ENCODE results near the gene XPOT. TPM values are rescaled to one million over a fixed set of nuclear protein-coding genes. Genes with fewer than 3 reads are reported as not detected.

The XPOT gene
- total RNA-seq, 1 experiment from 2014 or later, result 130 TPM

DNA sequence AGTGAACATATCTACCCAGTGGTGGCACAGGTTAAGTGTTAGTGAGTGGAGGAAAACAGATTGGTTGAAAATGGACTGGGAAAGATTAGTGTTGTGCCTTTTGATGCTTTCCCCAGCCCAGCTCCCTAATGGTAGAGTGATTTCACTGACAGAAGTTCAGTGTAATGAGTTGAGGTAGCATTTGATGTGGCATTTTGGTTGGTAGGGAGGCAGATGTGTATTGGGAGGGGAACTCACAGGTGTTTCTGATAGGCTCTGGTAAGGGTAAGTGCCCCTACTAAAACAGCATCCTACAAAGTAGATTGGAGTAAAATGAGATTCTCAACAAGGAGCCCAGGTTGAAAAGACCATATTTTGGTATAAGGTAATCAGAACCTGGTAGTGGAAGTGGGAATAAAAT, 51.9 kb downstream of the XPOT start:
- Histone ChIP-seq H3K4ac (ENCODE audit: low read depth, low read length) (no peak overlapping the region), H2BK20ac (ENCODE audit: low read depth, low read length, poor library complexity, severe bottlenecking) (no peak overlapping the region), H3K4me2 (ENCODE audit: insufficient read depth, insufficient read length, low read length) (no peak overlapping the region), H4K8ac (replicated peaks; ENCODE audit: insufficient read length, low read depth, low read length) (no peak overlapping the region), H4K91ac (ENCODE audit: insufficient read length, low read depth, low read length) (no peak overlapping the region), H2BK12ac (ENCODE audit: insufficient read length, low read depth, low read length) (no peak overlapping the region), H3K18ac (ENCODE audit: insufficient read length, low read depth, low read length) (no peak overlapping the region), H3K79me1 (ENCODE audit: insufficient read depth, low read depth, low read length, poor library complexity, severe bottlenecking) (peaks cover 7% of the 10 kb centered on the region), H3K14ac (ENCODE audit: insufficient read depth, low read length) (no peak overlapping the region), H2BK5ac (ENCODE audit: insufficient read length, low read length) (no peak overlapping the region), H3K23ac (ENCODE audit: insufficient read length, low read depth, low read length) (peak overlapping the region; percentile 91), H3T11ph (ENCODE audit: low read length) (no peak overlapping the region), H3K27me3 (ENCODE audit: insufficient read depth, low read length) (no peaks in the 10 kb centered on the region), H3K4me1 (ENCODE audit: insufficient read depth, low read length) (peaks cover 2% of the 10 kb centered on the region; the same call in 1 of the 2 replicates), H3K9ac (ENCODE audit: extremely low read depth, insufficient read length, low read length) (no peak overlapping the region), H4K20me1 (ENCODE audit: control insufficient read depth, insufficient read depth, insufficient read length) (no peaks in the 10 kb centered on the region), H2BK15ac (ENCODE audit: low read depth, low read length) (no peak overlapping the region), H2BK120ac (ENCODE audit: low read depth, low read length, poor library complexity, severe bottlenecking) (no peak overlapping the region), H3K27ac (ENCODE audit: insufficient read length, low read depth, low read length) (no peak overlapping the region), H3K23me2 (ENCODE audit: insufficient read length, low read depth, low read length, poor library complexity, severe bottlenecking) (peaks cover 12% of the 10 kb centered on the region), H2AK5ac (ENCODE audit: insufficient read length, low read length) (no peak overlapping the region), H3K9me3 (ENCODE audit: control insufficient read depth, low read depth, low read length) (no peaks in the 10 kb centered on the region), H3K56ac (ENCODE audit: insufficient read length, low read depth, low read length) (no peak overlapping the region), H3K79me2 (ENCODE audit: insufficient read depth, low read length) (peaks cover 19% of the 10 kb centered on the region; the same call in 1 of the 2 replicates), H4K5ac (ENCODE audit: insufficient read length, low read depth, low read length) (no peak overlapping the region), H2AFZ (ENCODE audit: low read length) (no peak overlapping the region)
- Mint-ChIP-seq H3K4me1 (peaks cover 19 to 21% of the 10 kb centered on the region in 2 experiments), H3K4me3 (no peak overlapping the region), H3K36me3 (ENCODE audit: insufficient read depth in 1 of 3, low read depth in 3 of 3) (peaks cover 9 to 28% (median 18%) of the 10 kb centered on the region in 3 experiments; a peak in 6 of 7 replicates), H3K27me3 (ENCODE audit: low read depth) (no peaks in the 10 kb centered on the region), H3K27ac (peak overlapping the region in 2 of 3 experiments; percentile 42 to 78; a peak in 4 of 7 replicates), H3K9me3 (no peaks in the 10 kb centered on the region)
- no peak for DNase-seq
- TF ChIP-seq, protein P1, sequence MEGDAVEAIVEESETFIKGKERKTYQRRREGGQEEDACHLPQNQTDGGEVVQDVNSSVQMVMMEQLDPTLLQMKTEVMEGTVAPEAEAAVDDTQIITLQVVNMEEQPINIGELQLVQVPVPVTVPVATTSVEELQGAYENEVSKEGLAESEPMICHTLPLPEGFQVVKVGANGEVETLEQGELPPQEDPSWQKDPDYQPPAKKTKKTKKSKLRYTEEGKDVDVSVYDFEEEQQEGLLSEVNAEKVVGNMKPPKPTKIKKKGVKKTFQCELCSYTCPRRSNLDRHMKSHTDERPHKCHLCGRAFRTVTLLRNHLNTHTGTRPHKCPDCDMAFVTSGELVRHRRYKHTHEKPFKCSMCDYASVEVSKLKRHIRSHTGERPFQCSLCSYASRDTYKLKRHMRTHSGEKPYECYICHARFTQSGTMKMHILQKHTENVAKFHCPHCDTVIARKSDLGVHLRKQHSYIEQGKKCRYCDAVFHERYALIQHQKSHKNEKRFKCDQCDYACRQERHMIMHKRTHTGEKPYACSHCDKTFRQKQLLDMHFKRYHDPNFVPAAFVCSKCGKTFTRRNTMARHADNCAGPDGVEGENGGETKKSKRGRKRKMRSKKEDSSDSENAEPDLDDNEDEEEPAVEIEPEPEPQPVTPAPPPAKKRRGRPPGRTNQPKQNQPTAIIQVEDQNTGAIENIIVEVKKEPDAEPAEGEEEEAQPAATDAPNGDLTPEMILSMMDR (conservative IDR thresholded peaks at IDR 0.05), result no peak
